DND-41 (cell line): ENCODE results near the gene ZC3H7A.

Experiments
- CTCF ChIP-seq: IDR thresholded peaks from 2 replicates; pipeline ENCODE4 v1.5.1; 2012; ENCODE audit warnings: borderline replicate concordance, low read length, moderate library complexity, mild to moderate bottlenecking; ENCODE audit not compliant: poor library complexity, severe bottlenecking; ENCODE audit errors: extremely low read depth
- EZH2 ChIP-seq: IDR thresholded peaks from 3 replicates; pipeline ENCODE4 v1.6.1; 2012; ENCODE audit warnings: borderline replicate concordance, low read depth, mild to moderate bottlenecking, moderate library complexity, low read length, inconsistent platforms; ENCODE audit not compliant: severe bottlenecking

- TF ChIP-seq CTCF (no peak), EZH2 (no peak)
These were observed 4.4 kb downstream of the ZC3H7A start for GRCh38 chr16:11792410-11793241.
